Measurements from ENCODE around the gene RIPPLY3.

Gene RIPPLY3

DNA sequence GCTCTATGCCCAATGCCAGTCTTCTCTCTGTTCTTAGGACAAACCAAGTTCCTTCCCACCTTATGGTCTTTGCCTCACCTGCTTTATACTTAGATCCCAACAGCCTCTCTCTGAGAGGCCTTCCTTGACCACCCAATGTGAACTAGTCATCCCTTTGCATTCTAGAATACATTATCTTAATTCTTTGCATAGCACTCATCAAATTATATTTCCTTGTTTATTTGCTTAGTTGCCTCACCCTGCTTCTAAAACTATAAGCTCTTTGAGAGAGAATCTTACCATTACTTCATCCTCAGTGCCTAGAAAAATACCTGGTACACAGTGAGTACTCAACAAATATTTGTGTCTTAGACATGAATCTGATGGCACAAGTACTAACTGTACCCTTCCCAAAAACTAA lies 58.3 kb downstream of the RIPPLY3 start:
- DNase-seq = no peak

DNA sequence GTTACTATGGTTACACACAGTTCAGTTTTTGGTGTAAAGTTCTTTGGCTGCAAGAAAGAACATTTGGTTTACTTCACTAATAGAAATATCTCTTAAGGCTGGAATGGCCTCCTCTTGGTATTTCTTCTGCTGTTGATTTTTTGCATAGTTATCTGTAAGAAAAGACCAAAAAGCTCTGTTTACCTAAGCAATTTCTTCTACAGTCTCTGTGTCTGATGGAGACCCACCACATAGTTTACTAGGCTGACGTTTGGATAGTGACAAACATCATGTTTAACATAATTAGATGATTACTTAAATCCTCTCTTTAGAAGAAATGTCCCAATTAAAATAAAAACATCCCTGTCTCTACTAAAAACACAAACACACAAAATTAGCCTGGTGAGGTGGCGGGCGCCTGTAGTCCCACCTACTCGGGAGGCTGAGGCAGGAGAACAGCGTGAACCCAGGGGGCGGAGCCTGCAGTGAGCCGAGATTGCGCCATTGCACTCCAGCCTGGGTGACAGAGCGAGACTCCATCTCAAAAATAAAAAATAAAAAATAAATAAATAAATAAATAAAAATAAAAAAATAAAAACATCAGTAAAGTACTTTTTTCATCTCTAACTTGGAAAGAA lies 59.2 kb downstream of the RIPPLY3 start:
- DNase-seq = no peak

Data from NCI-H1105 (cell line).